T1000 (cell line): ENCODE results near the gene ADAM15.

Source experiments
- DNase-seq: peaks from one replicate; lab custom pipeline; 2025; ENCODE audit warnings: mixed read lengths; lab: John Stamatoyannopoulos, UW

ADAM15 gene

GRCh38 chr1:155073377-155074242 lies 22.5 kb downstream of the ADAM15 start:
- no peak for DNase-seq

- no peak for DNase-seq
Observed at GRCh38 chr1:155075535-155075934, 24.4 kb downstream of the ADAM15 start.

- DNase-seq: no peak
Observed at GRCh38 chr1:155076371-155076770, 25.3 kb downstream of the ADAM15 start.

GRCh38 chr1:155077346-155077745 lies 26.2 kb downstream of the ADAM15 start:
- DNase-seq: no peak

GRCh38 chr1:155077758-155078445 lies 26.8 kb downstream of the ADAM15 start:
- DNase-seq: no peak

GRCh38 chr1:155078469-155079209 lies 27.5 kb downstream of the ADAM15 start, which contains the start of gene EFNA3:
EFNA3 (plus strand) TSS chr1:155078837; CDS start chr1:155078942, 105 bp downstream.
- peak; percentile 38 for DNase-seq

GRCh38 chr1:155079210-155079486 lies 28.0 kb downstream of the ADAM15 start:
- DNase-seq: no peak

- no peak for DNase-seq
Observed at GRCh38 chr1:155079487-155080311, 28.6 kb downstream of the ADAM15 start.

- no peak for DNase-seq
Observed at GRCh38 chr1:155080312-155081228, 29.5 kb downstream of the ADAM15 start.

- no peak for DNase-seq
Observed at GRCh38 chr1:155081472-155082300, 30.6 kb downstream of the ADAM15 start.

GRCh38 chr1:155082301-155083051 lies 31.4 kb downstream of the ADAM15 start:
- no peak for DNase-seq

- no peak for DNase-seq
Observed at GRCh38 chr1:155083052-155083541, 32.0 kb downstream of the ADAM15 start.

- no peak for DNase-seq
Observed at GRCh38 chr1:155083865-155084721, 33.0 kb downstream of the ADAM15 start.

- DNase-seq: peak; percentile 88
Observed at GRCh38 chr1:155084722-155085503, 33.8 kb downstream of the ADAM15 start.

- DNase-seq: peak; percentile 54
Observed at GRCh38 chr1:155085504-155086127, 34.5 kb downstream of the ADAM15 start.

GRCh38 chr1:155086128-155086741 lies 35.1 kb downstream of the ADAM15 start:
- peak; percentile 60 for DNase-seq
